Stimulated activated CD4-positive, alpha-beta T cell treated with anti-CD3 and anti-CD28 coated beads, TNF-alpha, amount 100 ng/mL, for 4 hours (primary cell): ENCODE measurements around the gene URGCP.
"Not testable (repeated sequence)": the region's sequence is repeated elsewhere in the genome, so short reads cannot be mapped to it uniquely, and the experiment has no call there.

ENCODE experiments used
- DNase-seq, 3 experiments: peaks; one replicate each; pipeline ENCODE4 v3.0.0-alpha.2; 2020; ENCODE audit warnings: low read depth in 3 of 3

Gene URGCP

DNA sequence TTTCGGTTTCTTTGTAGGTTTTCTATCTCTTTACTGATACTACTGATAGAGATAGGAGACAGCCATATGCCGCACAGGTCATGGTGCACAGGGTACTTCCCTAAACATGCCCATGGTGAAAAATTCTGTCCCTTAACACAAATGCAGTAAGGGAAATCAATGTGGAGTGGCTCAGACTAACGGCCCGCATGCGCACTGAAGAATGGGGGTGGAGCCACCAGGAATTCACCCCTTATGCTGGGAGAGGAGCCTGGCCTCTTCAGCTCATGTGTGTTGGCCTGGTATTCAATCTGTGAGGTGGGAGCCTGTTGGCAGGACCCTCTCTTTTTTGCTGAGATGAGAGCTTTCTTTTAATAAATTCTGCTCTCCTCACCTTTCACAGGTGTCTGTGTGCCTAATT, 8.4 kb upstream of the URGCP start:
- DNase-seq = no peak

DNA sequence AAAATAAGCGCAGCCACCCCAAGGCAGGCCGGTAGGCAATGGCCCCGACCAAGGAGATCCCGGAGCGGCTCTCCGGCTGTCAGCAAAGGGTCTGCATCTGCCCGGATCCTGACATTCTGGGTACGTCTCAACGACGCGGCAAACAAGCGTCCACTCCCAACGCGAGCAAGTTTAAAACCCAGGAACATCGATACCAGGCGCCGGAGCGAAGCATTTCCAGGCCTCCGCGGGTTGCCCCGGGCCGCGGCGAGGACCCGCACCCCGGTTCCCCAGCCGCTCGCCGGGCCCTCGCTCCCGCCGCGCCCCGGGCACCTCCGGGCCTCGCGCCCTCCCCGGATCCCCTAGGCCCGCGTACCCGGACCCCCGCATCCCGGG, 453 bp downstream of the URGCP start:
- DNase-seq = peak in 2 of 3 experiments; percentile 1 to 22

DNA sequence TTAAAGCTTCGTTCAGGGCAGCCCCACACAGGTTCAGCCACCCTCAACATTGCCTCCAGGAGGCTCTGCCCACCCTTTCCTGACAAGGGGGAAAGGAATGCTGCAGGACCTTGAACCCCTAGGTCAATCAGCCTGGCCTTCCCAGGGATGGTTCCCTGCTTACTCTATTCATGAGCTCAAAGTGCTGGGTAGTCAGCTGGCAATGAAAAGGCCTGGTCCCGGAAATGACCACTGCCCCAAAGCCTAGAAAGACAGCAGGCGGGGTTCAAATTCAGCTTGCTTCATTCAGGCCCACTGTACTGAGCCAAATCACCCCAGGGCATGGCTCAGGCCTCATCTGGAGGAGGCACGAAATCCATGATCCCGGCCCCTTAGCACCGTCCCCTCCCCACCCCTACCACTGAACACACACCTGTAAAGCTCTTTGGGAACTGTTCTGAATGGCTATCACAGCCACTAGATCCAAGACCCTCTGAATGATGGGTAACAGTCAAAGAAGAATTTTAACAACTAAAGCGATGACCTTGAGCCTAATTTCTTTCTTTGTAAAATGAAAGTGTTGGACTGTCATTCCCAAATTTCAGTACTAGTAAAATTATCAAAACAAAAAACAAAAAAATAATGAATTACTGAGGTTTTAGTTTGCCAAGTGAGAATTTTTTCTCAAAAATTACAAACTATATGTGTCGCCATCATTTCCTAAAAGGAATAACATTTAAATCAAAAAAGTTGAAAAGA, 1.0 kb downstream of the URGCP start:
- no peak for DNase-seq

DNA sequence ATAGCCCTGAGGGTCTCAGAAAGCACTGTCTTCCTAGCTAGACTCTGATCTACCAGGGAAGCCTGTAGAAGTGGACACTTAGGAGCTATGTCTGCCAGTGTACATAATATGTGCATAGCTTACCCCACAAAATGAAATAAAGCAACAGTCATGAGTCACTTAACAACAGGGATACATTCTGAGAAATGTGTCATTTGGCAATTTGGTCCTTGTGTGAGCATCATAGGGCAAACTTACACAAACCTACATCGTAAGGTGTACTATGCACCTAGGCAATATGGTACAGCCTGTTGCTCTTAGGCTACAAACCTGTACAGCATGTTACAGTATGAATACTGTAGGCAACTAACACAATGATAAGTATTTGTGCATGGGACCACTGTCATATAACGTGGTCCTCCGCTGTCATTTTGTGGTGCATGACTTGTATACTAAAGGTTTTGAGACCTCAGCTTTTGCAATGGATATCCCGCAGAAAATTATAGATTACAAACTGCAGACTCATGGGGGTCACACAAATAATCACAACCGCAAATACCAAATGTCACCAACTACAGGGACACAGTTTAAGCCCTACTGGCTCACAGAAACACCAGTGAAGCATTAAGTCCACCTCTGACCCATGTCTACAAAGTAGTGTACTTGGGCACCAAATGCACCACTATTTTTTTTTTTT, 1.7 kb downstream of the URGCP start:
- DNase-seq = no peak

DNA sequence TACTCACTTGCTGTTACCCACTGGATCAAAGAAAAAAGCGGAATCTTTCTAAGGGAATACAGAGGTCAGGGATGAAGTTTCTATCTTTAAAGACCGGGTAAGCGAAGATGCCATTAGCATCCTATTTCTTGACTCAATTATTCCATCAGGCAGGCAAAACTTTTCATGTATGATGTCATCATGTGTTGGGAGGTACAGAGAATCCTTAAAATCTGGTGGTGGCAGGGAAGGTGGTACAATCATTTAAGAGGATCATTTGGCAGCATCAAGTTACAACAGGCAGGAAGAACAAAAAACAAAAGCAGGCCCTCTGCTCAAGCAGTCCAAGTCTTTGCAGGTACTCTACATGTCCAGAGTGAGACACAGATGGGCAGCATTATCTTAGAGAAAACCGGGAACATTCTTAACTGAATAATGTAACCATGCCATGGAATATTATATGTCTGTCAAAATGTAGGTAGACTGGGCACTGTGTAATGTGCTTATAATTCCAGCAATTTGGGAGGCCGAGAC, 3.8 kb downstream of the URGCP start:
- DNase-seq = no peak

DNA sequence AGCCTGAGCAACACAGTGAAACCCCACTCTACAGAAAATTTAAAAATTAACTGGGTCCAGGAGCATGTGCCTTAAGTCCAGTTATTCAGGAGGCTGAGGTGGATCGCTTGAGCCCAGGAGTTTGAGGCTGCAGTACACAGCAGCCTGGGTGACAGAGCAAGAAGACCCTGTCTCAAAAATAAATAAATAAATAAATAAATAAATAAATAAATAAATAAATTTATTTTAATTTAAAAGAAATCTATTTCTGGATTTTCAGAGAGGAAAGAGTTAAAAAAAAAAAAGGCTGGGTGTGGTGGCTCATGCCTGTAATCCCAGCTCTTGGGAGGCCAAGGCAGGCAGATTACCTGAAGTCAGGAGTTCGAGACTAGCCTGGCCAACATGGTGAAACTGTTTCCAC, 7.8 kb downstream of the URGCP start:
- DNase-seq = not testable (repeated sequence)

DNA sequence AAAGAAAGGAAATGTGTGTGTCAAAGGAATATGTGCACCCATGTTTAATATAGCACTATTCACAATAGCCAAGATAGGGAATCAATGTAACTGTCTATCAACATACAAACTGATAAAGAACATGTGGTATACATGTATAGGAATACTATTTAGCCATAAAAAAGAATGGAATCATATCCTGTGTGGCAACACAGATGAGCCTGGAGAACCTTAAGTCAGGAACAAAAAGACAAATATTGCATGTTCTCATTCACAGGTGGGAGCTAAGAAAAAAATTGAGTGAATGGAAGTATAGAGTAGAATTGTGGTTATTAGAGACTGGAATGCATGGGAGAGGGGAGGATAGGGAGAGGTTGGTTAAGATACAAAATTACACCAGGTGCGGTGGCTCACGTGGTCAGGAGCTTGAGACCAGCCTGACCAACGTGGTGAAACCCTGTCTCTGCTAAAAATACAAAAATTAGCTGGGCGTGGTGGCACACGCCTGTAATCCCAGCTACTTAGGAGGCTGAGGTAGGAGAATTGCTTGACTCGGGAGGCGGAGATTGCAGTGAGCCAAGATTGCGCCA, 10.5 kb downstream of the URGCP start:
- no peak for DNase-seq

DNA sequence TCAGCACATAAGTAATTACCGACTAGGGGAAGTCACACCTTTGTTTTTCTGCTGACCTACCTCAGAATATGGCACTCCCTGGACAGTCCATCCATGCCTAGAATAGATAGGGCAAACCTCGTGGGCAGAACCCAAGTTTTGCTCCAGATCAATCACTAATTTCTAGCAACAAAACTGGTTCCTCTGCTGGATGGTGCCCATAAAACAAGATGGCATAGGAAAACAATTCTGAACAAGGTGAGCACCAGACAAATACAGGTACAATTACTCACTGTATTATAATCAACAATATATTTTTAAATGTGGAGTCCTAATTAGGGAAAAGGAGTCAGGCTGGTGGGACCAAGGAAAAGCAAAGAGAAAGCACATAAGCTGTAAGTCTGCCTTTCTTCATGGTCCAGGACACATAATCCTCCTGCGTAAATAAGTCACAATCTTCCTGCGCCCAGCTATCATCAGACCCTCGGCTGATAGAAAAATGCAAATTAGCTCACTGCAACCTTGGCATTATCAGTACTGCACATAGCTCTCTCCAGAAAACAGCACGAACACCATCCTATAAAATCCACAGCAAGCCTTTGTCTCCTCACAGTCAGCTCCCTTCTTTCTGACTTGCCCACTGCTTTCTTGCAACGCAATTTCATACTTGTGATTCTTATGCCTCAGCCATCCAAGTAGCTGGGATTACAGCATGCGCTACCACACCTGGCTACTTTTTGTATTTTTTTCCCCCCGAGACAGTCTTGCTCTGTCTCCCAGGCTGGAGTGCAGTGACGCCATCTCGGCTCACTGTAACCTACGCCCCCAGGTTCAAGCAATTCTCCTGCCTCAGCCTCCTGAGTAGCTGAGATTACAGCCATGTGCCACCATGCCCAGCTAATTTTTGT, 15.1 kb downstream of the URGCP start:
- DNase-seq = no peak

DNA sequence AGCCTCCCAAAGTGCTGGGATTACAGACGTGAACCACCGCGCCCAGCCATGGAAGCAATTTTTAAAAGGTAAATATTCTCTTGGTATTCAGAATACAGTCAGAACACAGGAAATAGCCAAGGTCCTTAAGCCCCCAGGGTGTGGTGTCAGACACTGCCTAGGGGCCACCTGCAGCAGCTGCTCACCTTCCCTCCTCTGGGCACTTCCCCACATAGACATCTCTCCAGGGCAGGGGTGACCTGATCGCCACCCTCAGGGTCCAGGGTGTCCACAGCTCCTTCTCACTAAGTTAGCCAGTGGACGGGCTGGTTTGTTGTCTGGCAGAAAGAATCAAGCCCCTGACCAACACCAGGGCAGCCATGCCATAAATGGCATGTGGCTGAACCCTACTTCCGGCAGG, 15.9 kb downstream of the URGCP start:
- DNase-seq = no peak

DNA sequence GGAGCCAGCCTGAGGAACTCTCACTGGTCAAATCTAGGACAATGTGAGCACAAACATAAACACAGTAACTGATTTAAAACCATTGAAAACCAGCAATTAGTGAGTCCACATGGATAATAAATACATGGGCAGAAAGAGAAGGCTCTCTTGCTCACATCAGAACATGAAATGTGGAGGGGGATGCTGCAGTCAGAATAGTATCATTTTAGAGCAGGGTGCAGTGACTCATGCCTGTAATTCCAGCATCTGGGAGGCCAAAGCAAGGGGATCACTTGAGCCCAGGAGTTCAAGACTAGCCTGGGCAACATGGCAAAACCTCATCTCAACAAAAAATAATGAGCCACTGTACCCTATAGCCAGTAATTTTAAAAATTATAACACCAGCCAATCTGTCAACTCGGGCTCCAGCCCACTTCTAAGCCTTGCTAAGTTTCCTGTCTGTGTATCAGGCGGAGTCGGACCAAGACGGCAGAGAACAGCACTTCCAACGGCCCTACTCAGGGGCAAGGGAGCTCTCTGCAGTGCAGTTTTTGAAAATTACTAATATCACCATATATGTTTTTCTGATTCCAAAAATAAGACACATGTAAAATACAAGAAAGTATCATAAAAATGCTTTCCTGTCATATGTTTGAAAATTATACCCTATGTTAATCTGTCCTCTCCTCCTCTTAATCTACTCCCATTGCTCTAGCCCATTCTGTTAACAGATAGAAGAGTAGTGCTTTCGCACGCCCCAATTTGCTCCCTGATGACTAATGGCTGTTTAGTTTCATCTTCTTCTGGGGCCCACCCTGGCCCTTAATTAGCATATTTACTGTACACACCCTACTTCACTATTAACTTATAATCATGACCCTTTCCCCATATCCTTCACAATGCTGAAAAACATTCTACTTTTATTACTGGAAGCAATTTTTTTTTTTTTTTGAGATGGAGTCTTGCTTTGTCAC, 17.1 kb downstream of the URGCP start:
- DNase-seq = no peak

DNA sequence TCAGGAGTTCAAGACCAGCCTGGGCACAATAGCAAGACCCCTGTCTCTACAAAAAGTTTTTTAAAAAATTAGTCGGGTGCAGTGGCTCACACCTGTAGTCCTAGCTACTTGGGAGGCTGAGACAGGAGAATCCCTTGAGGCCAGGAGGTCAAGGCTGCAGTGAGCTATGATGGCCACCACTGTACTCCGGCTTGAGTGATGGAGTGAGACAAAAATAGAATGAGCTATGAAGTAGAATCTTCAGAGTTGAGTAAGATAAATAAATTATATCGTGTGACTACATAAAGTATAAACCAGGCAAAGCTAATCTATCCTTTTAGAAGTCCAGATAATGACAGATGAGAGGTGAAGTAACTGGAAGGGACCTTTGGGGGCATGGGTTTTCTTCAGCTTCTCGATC, 21.8 kb downstream of the URGCP start:
- DNase-seq = no peak

DNA sequence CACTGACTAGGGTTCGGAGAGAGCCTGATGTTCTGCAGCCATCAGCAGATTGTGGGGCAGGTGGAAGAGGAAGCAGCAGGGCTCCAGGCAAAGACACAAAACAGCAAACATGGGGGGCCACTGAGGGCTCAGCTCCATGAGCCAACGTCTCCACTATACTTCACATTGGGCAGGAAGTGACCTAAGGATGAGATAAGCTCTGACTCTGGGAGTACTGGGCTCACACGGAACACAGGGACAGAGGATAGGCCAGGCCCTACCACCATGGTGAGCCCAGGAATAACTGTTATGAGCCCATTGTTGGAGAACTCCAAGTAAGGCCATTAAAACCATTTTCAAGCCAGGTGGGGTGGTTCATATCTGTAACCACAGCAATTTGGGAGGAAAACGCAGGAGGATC, 22.2 kb downstream of the URGCP start:
- no peak for DNase-seq

DNA sequence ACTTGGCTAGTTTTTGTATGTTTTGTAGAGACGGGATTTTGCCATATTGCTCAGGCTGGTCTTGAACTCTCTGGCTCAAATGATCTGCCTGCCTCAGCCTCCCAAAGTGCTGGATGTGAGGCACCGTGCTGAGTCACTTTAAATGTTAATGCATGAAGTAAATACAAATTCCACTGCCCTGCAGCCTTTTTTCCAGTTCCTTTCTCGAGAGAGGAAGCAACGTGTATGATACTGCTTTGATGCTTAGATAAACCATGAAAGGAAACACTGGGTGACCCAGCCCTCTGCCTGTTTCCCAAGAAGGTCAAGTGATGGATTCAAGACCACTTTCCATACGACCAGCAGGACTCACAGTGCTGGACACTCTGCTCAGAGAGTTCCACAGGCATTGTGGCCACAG, 25.8 kb downstream of the URGCP start:
- no peak for DNase-seq

DNA sequence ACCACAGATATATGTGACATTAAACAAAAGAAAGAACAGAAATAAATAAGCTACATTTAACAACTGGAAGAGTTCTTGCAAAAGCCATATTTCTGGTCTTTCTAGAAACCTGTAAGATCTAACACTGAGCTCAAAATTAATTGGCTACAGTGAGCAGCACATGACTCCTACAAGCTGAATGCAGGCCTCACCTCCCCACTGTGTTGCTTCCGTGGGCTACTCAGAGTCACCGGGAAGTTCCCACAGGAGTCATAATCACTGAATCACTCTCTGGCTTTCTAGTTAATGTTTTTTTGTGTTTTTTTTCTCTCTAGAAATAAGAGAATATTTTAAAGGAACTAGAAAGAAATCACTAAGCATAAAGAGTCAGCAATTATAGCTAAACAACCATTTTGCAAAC, 26.9 kb downstream of the URGCP start:
- no peak for DNase-seq

DNA sequence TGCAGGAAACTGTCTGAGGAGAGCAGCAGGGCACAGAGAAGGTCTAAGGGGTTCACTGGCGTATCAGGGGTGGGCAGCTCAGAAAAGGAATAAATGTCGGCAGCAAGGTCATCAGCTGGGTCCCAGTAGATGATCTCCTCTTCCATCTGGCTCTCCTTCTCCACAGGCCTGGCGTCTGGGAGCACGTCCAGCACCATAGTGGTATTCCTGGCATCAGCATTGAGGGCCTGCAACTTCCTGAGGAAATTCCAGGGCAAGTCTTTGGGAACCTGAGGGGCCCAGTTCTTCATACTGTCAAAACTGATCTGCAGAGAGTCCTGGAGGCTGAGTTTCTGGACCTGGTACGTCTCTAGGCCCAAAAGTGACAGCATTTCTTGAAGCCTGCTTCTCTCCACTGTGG, 27.5 kb downstream of the URGCP start:
- no peak for DNase-seq

DNA sequence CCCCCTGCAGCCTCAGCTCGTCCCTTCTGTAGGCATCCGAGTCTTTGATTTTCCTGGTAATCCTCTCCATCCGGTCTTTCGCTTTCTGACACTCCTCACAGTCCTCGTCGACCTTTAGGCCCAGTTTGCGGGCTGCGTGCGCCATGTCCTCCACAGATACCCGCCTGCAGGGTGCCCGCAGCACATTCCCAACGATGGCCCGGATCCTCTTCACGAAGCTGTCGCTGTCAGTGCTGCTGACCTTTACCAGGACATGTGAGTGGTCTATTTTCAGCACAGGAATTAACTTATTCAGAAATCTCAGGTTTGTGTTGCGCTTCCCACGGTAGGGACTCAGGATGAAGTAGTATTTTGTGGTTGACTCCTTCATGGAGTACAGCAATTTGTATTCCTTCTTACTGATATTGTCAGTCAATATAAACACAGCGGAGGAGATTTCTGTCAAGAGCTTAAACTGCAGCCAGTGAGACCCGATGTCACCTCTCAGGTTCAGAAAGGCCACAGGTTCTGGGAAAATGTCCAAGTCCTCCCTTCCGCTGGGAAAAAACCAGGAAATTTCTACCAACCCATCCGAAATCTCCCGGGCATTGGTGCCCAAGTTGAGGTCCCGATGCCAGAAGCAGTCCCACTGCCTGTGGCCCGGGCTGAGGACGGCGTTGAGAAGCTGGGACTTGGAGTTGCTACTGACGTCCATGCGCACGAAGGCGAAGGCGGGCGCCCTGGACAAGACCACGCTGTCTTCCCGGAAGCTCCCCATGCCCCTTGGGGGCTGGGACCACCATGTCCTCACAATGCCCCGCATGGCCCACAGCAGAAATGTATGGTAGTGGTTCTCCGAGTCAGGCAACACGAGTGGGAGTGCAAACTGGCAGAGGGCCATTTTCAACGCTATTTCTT, 28.2 kb downstream of the URGCP start:
- no peak for DNase-seq

DNA sequence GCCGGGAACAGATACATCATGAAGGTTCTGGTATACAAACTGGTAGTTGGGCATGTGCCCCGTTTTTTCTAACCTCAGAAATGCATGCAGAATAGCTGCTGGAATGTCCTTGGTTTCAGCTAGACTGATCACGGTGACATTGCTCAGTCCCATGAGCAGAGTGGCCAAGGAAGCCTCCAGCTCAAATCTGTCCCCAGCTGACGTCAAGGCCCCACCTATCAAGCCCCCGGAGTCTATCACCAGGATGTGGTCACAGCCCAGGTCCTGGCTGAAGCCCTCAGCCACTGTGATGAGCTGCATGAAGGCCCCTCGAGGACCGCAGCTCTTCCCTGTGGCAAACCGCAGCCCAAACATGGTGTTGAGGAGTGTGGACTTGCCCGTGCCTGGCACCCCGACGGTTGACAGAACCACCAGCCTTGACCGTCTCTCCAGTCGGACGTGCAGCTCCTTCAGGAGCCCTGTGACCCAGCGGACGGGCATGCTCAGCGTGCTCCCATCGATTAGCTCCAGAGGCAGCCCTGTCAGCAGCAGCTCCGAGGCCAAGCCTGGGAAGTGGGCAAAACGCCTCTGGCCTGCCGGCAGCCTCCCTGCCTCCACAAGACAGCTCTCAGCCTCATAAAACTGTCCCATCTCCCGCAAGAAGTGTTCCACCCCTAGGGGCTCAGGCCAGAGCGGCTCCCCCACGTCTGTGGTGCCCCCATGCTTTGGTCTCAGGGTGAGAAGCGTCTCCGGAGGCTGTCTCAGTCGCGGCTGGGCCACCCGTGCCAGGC, 29.2 kb downstream of the URGCP start:
- no peak for DNase-seq

DNA sequence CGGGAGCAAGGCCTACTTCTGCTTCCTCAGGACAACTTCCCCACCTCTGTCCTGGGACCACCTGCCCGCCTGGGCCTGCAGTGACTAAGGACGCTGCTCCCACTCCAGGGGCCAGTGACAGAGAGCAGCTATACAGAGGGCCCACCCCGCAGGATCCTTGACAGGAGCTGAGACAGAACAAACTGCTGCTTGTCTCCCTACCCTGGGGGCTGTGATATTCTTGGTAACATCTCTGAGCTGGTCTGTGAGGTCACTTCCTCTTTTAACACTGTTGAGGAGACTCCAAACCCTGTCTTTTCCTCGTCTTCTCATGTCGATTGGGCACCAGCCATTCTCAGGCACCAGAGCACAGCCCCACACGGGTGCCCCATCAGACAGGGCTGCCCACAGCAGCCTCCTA, 30.2 kb downstream of the URGCP start:
- no peak for DNase-seq

DNA sequence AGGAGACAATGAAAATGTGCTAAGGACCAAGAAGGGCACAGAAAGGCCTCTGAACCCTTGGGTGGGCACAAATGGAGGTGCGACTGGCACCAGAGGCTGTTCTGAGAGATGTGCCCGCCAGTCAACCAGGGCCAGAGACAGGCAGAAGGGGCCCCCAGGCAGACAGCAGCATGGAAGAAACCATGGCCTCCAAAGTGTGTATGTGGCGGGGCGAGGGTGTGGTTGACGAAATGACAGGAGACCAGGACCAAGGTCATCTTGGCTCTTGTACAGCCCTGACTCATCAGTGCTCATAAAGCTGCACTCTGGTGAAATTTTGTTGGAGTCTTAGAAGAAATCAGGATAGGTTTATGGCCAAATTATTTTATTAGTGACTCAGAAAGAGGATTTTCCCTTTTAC, 33.1 kb downstream of the URGCP start:
- no peak for DNase-seq
